ENCODE results near the gene STAT4. TPM values are rescaled to one million over a fixed set of nuclear protein-coding genes. Genes with fewer than 3 reads are reported as not detected.

Gene STAT4
- total and polyA plus RNA-seq, 9 donors, result 0.59 to 2.2 (median 1.2) TPM

GRCh38 chr2:191010887-191011885, 139.6 kb downstream of the STAT4 start:
- no peak for DNase-seq
- Histone ChIP-seq H3K27me3 (ENCODE audit: control insufficient read depth, insufficient read depth, low read length) (no peaks in the 10 kb centered on the region), H3K36me3 (ENCODE audit: control insufficient read depth, insufficient read depth, low read length) (peaks cover 34% of the 10 kb centered on the region), H3K27ac (ENCODE audit: low read length) (no peak overlapping the region), H3K4me3 (ENCODE audit: low read length) (peak overlapping the region; percentile 14), H3K9me3 (replicated peaks; ENCODE audit: control insufficient read depth, low read depth, low read length) (no peaks in the 10 kb centered on the region), H3K4me1 (ENCODE audit: control insufficient read depth, insufficient read depth, low read length) (peaks cover 30% of the 10 kb centered on the region)
- WGBS (ENCODE audit: insufficient coverage), result 89% methylated on average over 4 of the region's 14 CpGs

GRCh38 chr2:191009541-191010374, 141.0 kb downstream of the STAT4 start:
- Histone ChIP-seq H3K36me3 (ENCODE audit: control insufficient read depth, insufficient read depth, low read length) (peaks cover 45% of the 10 kb centered on the region), H3K27ac (ENCODE audit: low read length) (no peak overlapping the region), H3K4me1 (ENCODE audit: control insufficient read depth, insufficient read depth, low read length) (peaks cover 28% of the 10 kb centered on the region), H3K4me3 (ENCODE audit: low read length) (no peak overlapping the region), H3K9me3 (replicated peaks; ENCODE audit: control insufficient read depth, low read depth, low read length) (no peaks in the 10 kb centered on the region), H3K27me3 (ENCODE audit: control insufficient read depth, insufficient read depth, low read length) (no peaks in the 10 kb centered on the region)
- WGBS (ENCODE audit: insufficient coverage), result 100% methylated on average over 1 of the region's 4 CpGs
- DNase-seq, result no peak

- no peak for DNase-seq
- Histone ChIP-seq H3K27ac (ENCODE audit: low read length) (no peak overlapping the region), H3K36me3 (ENCODE audit: control insufficient read depth, insufficient read depth, low read length) (peaks cover 60% of the 10 kb centered on the region), H3K27me3 (ENCODE audit: control insufficient read depth, insufficient read depth, low read length) (no peaks in the 10 kb centered on the region), H3K4me3 (ENCODE audit: low read length) (no peak overlapping the region), H3K9me3 (replicated peaks; ENCODE audit: control insufficient read depth, low read depth, low read length) (no peaks in the 10 kb centered on the region), H3K4me1 (ENCODE audit: control insufficient read depth, insufficient read depth, low read length) (peaks cover 24% of the 10 kb centered on the region)
Observed at GRCh38 chr2:191008286-191008685, 142.5 kb downstream of the STAT4 start.

GRCh38 chr2:191006997-191007783, 143.6 kb downstream of the STAT4 start:
- H3K9me3 ChIP-seq (replicated peaks; ENCODE audit: control insufficient read depth, low read depth, low read length), result no peaks in the 10 kb centered on the region
- 100% methylated on average over 1 of the region's 4 CpGs for WGBS (ENCODE audit: insufficient coverage)
- peaks cover 60% of the 10 kb centered on the region for H3K36me3 ChIP-seq (ENCODE audit: control insufficient read depth, insufficient read depth, low read length)
- H3K27ac ChIP-seq (ENCODE audit: low read length), result no peak overlapping the region
- no peak overlapping the region for H3K4me3 ChIP-seq (ENCODE audit: low read length)
- no peak for DNase-seq
- no peaks in the 10 kb centered on the region for H3K27me3 ChIP-seq (ENCODE audit: control insufficient read depth, insufficient read depth, low read length)
- peaks cover 15% of the 10 kb centered on the region for H3K4me1 ChIP-seq (ENCODE audit: control insufficient read depth, insufficient read depth, low read length)

- WGBS (ENCODE audit: insufficient coverage), result no CpG with 5 or more reads among the region's 3 CpGs
- no peak overlapping the region for H3K4me3 ChIP-seq (ENCODE audit: low read length)
Observed at GRCh38 chr2:191006297-191006696, 144.5 kb downstream of the STAT4 start.

GRCh38 chr2:191003405-191004309, 147.1 kb downstream of the STAT4 start:
- Histone ChIP-seq H3K9me3 (replicated peaks; ENCODE audit: control insufficient read depth, low read depth, low read length) (no peaks in the 10 kb centered on the region), H3K4me1 (ENCODE audit: control insufficient read depth, insufficient read depth, low read length) (no peaks in the 10 kb centered on the region), H3K4me3 (ENCODE audit: low read length) (no peak overlapping the region), H3K27me3 (ENCODE audit: control insufficient read depth, insufficient read depth, low read length) (no peaks in the 10 kb centered on the region), H3K36me3 (ENCODE audit: control insufficient read depth, insufficient read depth, low read length) (peaks cover 76% of the 10 kb centered on the region), H3K27ac (ENCODE audit: low read length) (no peak overlapping the region)
- no peak for DNase-seq
- WGBS (ENCODE audit: insufficient coverage), result 100% methylated on average over 2 of the region's 6 CpGs

More at GRCh38 chr2:191006297-191006696, 144.5 kb downstream of the STAT4 start:
- Histone ChIP-seq H3K4me1 (ENCODE audit: control insufficient read depth, insufficient read depth, low read length) (peaks cover 6% of the 10 kb centered on the region), H3K27me3 (ENCODE audit: control insufficient read depth, insufficient read depth, low read length) (no peaks in the 10 kb centered on the region), H3K27ac (ENCODE audit: low read length) (no peak overlapping the region), H3K36me3 (ENCODE audit: control insufficient read depth, insufficient read depth, low read length) (peaks cover 60% of the 10 kb centered on the region), H3K9me3 (replicated peaks; ENCODE audit: control insufficient read depth, low read depth, low read length) (no peaks in the 10 kb centered on the region)
- no peak for DNase-seq

- no CpG with 5 or more reads among the region's 3 CpGs for WGBS (ENCODE audit: insufficient coverage)
- Histone ChIP-seq H3K27ac (ENCODE audit: low read length) (no peak overlapping the region), H3K9me3 (replicated peaks; ENCODE audit: control insufficient read depth, low read depth, low read length) (no peaks in the 10 kb centered on the region), H3K4me3 (ENCODE audit: low read length) (no peak overlapping the region), H3K27me3 (ENCODE audit: control insufficient read depth, insufficient read depth, low read length) (no peaks in the 10 kb centered on the region), H3K4me1 (ENCODE audit: control insufficient read depth, insufficient read depth, low read length) (no peaks in the 10 kb centered on the region), H3K36me3 (ENCODE audit: control insufficient read depth, insufficient read depth, low read length) (peaks cover 84% of the 10 kb centered on the region)
- DNase-seq, result no peak
Observed at GRCh38 chr2:191001624-191002023, 149.2 kb downstream of the STAT4 start.

GRCh38 chr2:191001032-191001431, 149.8 kb downstream of the STAT4 start:
- Histone ChIP-seq H3K4me1 (ENCODE audit: control insufficient read depth, insufficient read depth, low read length) (no peaks in the 10 kb centered on the region), H3K4me3 (ENCODE audit: low read length) (no peak overlapping the region), H3K27ac (ENCODE audit: low read length) (no peak overlapping the region), H3K9me3 (replicated peaks; ENCODE audit: control insufficient read depth, low read depth, low read length) (no peaks in the 10 kb centered on the region), H3K27me3 (ENCODE audit: control insufficient read depth, insufficient read depth, low read length) (no peaks in the 10 kb centered on the region), H3K36me3 (ENCODE audit: control insufficient read depth, insufficient read depth, low read length) (peaks cover 84% of the 10 kb centered on the region)
- DNase-seq, result no peak
- WGBS (ENCODE audit: insufficient coverage), result 85% methylated on average over 2 of the region's 2 CpGs
